ENCODE data around the gene GPR89B.
"Not testable (repeated sequence)": the region's sequence is repeated elsewhere in the genome, so short reads cannot be mapped to it uniquely, and the experiment has no call there.

The GPR89B gene

GRCh38 chr1:147958906-147959305 is 30.7 kb downstream of the GPR89B start:
- H3K4me3 ChIP-seq (ENCODE audit: low read depth, low read length); DNase-seq (ENCODE audit: low read depth); in situ Hi-C loops (cut with HindIII; ENCODE audit: low sequenced_read_pairs): not testable (repeated sequence)

- H3K4me3 ChIP-seq (ENCODE audit: low read depth, low read length); in situ Hi-C loops (cut with HindIII; ENCODE audit: low sequenced_read_pairs); DNase-seq (ENCODE audit: low read depth): not testable (repeated sequence)
These were observed 31.5 kb downstream of the GPR89B start for GRCh38 chr1:147959680-147960079.

- in situ Hi-C loops (cut with HindIII; ENCODE audit: low sequenced_read_pairs); H3K4me3 ChIP-seq (ENCODE audit: low read depth, low read length); DNase-seq (ENCODE audit: low read depth): not testable (repeated sequence)
These were observed 36.4 kb downstream of the GPR89B start for GRCh38 chr1:147964575-147964974.

GRCh38 chr1:147966657-147967056 is 38.4 kb downstream of the GPR89B start:
- not testable (repeated sequence) for H3K4me3 ChIP-seq (ENCODE audit: low read depth, low read length)

GRCh38 chr1:147978896-147979651 is 50.9 kb downstream of the GPR89B start:
- in situ Hi-C loops (cut with HindIII; ENCODE audit: low sequenced_read_pairs); DNase-seq (ENCODE audit: low read depth); H3K4me3 ChIP-seq (ENCODE audit: low read depth, low read length): not testable (repeated sequence)

More at GRCh38 chr1:147966657-147967056, 38.4 kb downstream of the GPR89B start:
- DNase-seq (ENCODE audit: low read depth); in situ Hi-C loops (cut with HindIII; ENCODE audit: low sequenced_read_pairs): not testable (repeated sequence)

- in situ Hi-C loops (cut with HindIII; ENCODE audit: low sequenced_read_pairs); H3K4me3 ChIP-seq (ENCODE audit: low read depth, low read length); DNase-seq (ENCODE audit: low read depth): not testable (repeated sequence)
These were observed 57.2 kb downstream of the GPR89B start for GRCh38 chr1:147985374-147985773.

- DNase-seq (ENCODE audit: low read depth); H3K4me3 ChIP-seq (ENCODE audit: low read depth, low read length); in situ Hi-C loops (cut with HindIII; ENCODE audit: low sequenced_read_pairs): not testable (repeated sequence)
These were observed 59.7 kb downstream of the GPR89B start for GRCh38 chr1:147987893-147988292.

GRCh38 chr1:147992916-147993315 is 64.7 kb downstream of the GPR89B start:
- in situ Hi-C loops (cut with HindIII; ENCODE audit: low sequenced_read_pairs); DNase-seq (ENCODE audit: low read depth); H3K4me3 ChIP-seq (ENCODE audit: low read depth, low read length): not testable (repeated sequence)

GRCh38 chr1:147993400-147993799 is 65.2 kb downstream of the GPR89B start:
- DNase-seq (ENCODE audit: low read depth); H3K4me3 ChIP-seq (ENCODE audit: low read depth, low read length); in situ Hi-C loops (cut with HindIII; ENCODE audit: low sequenced_read_pairs): not testable (repeated sequence)

GRCh38 chr1:147993825-147994615 is 65.8 kb downstream of the GPR89B start:
- in situ Hi-C loops (cut with HindIII; ENCODE audit: low sequenced_read_pairs); H3K4me3 ChIP-seq (ENCODE audit: low read depth, low read length); DNase-seq (ENCODE audit: low read depth): not testable (repeated sequence)

- H3K4me3 ChIP-seq (ENCODE audit: low read depth, low read length); in situ Hi-C loops (cut with HindIII; ENCODE audit: low sequenced_read_pairs): not testable (repeated sequence)
These were observed 67.9 kb downstream of the GPR89B start for GRCh38 chr1:147996088-147996487.

GRCh38 chr1:148007724-148008123 is 79.5 kb downstream of the GPR89B start:
- in situ Hi-C loops (cut with HindIII; ENCODE audit: low sequenced_read_pairs); DNase-seq (ENCODE audit: low read depth); H3K4me3 ChIP-seq (ENCODE audit: low read depth, low read length): not testable (repeated sequence)

More at GRCh38 chr1:147996088-147996487, 67.9 kb downstream of the GPR89B start:
- not testable (repeated sequence) for DNase-seq (ENCODE audit: low read depth)

GRCh38 chr1:148010527-148010926 is 82.3 kb downstream of the GPR89B start:
- in situ Hi-C loops (cut with HindIII; ENCODE audit: low sequenced_read_pairs) = no loop called here
- no peak overlapping the region for H3K4me3 ChIP-seq (ENCODE audit: low read depth, low read length)
- TF ChIP-seq CTCF (IDR thresholded peaks at IDR 0.05; ENCODE audit: low read depth, low read length, missing control alignments) = no peak
- DNase-seq (ENCODE audit: low read depth) = no peak

GRCh38 chr1:148013177-148014144 is 85.2 kb downstream of the GPR89B start:
- DNase-seq (ENCODE audit: low read depth); H3K4me3 ChIP-seq (ENCODE audit: low read depth, low read length): not testable (repeated sequence)

GRCh38 chr1:148014289-148015200 is 86.3 kb downstream of the GPR89B start:
- in situ Hi-C loops (cut with HindIII; ENCODE audit: low sequenced_read_pairs); DNase-seq (ENCODE audit: low read depth): not testable (repeated sequence)
- peak overlapping the region; percentile 12 for H3K4me3 ChIP-seq (ENCODE audit: low read depth, low read length)

More at GRCh38 chr1:148013177-148014144, 85.2 kb downstream of the GPR89B start:
- in situ Hi-C loops (cut with HindIII; ENCODE audit: low sequenced_read_pairs) = not testable (repeated sequence)

Data from astrocyte of the cerebellum (primary cell).